SH-SY5Y (cell line): ENCODE measurements around the gene ZCWPW2.

Experiments used
- GATA2 ChIP-seq: IDR thresholded peaks from 2 replicates; pipeline ENCODE4 v1.6.1; 2011; ENCODE audit warnings: mild to moderate bottlenecking, low read depth, low read length
- GATA3 ChIP-seq: IDR thresholded peaks from 2 replicates; pipeline ENCODE4 v1.6.1; 2011; ENCODE audit warnings: low read depth, mild to moderate bottlenecking, low read length, moderate library complexity

GRCh38 chr3:28495301-28495700, 146.8 kb downstream of the ZCWPW2 start:
- TF ChIP-seq GATA3 = no peak
- no peak for TF ChIP-seq GATA2
